ENCODE measurements around the gene TCF23.

- TF ChIP-seq ZBTB20 (tag by site-specific recombination; IDR thresholded peaks at IDR 0.05) (no peak), YY1 (tag by site-specific recombination; IDR thresholded peaks at IDR 0.05) (no peak), TSHZ1 (tag by site-specific recombination; IDR thresholded peaks at IDR 0.05; ENCODE audit: borderline replicate concordance) (no peak), ZNF561 (tag by site-specific recombination; IDR thresholded peaks at IDR 0.05; ENCODE audit: borderline replicate concordance) (no peak), ZNF768 (tag by site-specific recombination; IDR thresholded peaks at IDR 0.05) (no peak), ZNF211 (tag by site-specific recombination; IDR thresholded peaks at IDR 0.05; ENCODE audit: low read depth) (no peak), ZNF248 (tag by site-specific recombination; IDR thresholded peaks at IDR 0.05) (no peak), KLF17 (tag by site-specific recombination; IDR thresholded peaks at IDR 0.05) (no peak), SP7 (tag by site-specific recombination; IDR thresholded peaks at IDR 0.05) (no peak), ZBTB49 (tag by site-specific recombination; IDR thresholded peaks at IDR 0.05; ENCODE audit: low read depth) (no peak), ZSCAN16 (tag by site-specific recombination; IDR thresholded peaks at IDR 0.05) (no peak), ZNF140 (tag by site-specific recombination; IDR thresholded peaks at IDR 0.05) (no peak), ZFP3 (tag by site-specific recombination; IDR thresholded peaks at IDR 0.05; ENCODE audit: low read depth) (no peak), BCL11A (tag by site-specific recombination; IDR thresholded peaks at IDR 0.05; ENCODE audit: low read depth) (no peak)
Measured at GRCh38 chr2:27182346-27182745, 33.5 kb downstream of the TCF23 start.

Measured in HEK293 (cell line).